ENCODE results near the gene UGT1A5.

Gene UGT1A5

GRCh38 chr2:233780771-233781170 lies 68.1 kb downstream of the UGT1A5 start:
- DNase-seq (ENCODE audit: low read depth): no peak

- DNase-seq (ENCODE audit: low read depth): no peak
Observed at GRCh38 chr2:233789554-233789953, 76.8 kb downstream of the UGT1A5 start.

- DNase-seq (ENCODE audit: low read depth): no peak
Observed at GRCh38 chr2:233791151-233791882, 78.6 kb downstream of the UGT1A5 start.

- DNase-seq (ENCODE audit: low read depth): no peak
Observed at GRCh38 chr2:233791883-233792329, 79.2 kb downstream of the UGT1A5 start.

DNA sequence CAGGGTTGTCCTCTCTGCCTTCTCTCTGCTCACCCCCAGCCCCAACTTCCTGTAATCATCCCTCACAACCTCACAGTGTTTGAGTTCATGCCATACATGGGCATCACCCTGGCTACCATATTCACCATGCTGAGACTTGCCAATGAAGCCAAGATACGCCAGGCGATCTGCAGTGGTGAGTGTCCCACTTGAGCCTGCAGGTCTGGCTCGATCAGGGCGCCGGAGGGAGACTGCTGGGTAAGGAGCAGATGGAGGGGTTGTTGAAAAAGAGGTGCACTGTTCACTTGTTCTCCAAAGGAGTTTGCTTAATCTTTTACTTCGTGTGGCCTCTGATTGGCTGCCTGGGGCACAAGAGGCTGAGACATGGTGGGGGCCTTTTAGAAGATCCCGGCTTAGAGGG lies 80.0 kb downstream of the UGT1A5 start:
- no peak for DNase-seq (ENCODE audit: low read depth)

GRCh38 chr2:233793465-233794127 lies 80.9 kb downstream of the UGT1A5 start:
- no peak for DNase-seq (ENCODE audit: low read depth)

GRCh38 chr2:233794128-233794658 lies 81.5 kb downstream of the UGT1A5 start:
- no peak for DNase-seq (ENCODE audit: low read depth)

DNA sequence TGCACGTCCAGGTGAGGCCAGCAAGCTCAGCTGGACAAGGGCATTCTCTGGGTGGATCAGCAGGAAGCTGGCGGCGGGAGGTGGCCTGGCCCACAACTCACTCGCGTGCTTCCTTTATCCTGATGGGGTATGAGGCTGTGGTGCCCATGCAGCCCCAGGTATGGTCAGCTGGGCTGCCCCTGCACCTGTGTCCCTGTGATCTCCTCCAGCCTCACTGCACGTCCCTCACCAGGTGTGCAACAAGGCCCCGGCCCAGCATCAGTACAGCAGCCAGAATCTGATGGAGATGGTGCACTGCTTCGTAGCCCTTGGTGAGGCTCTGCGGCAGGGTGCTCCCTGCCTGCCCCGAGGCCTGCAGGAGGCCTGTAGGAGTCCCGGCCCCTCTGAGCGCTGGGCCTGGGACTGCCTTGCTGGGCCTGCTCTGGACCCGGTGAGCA lies 83.0 kb downstream of the UGT1A5 start:
- DNase-seq (ENCODE audit: low read depth): no peak

DNA sequence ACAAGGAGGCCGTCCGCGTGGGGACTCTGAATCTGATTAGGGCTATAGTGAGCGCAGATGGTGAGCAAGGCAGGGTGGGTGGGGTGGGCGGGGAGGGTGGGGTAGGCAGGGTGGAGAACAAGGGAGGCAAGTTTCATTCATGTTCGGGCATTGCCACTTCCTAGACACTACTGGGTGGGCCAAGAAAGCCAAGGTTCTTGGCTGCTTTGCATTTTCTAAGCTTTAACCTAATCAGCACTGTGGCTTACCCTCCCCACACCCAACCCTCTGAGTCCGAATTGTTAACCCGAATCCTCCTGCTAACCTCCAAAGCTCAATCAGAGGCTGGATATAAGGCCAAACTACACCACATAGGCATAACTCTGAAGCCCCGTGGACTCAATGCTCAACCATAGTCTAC lies 83.5 kb downstream of the UGT1A5 start:
- DNase-seq (ENCODE audit: low read depth): no peak

GRCh38 chr2:233798335-233799086 lies 85.8 kb downstream of the UGT1A5 start:
- no peak for DNase-seq (ENCODE audit: low read depth)

DNA sequence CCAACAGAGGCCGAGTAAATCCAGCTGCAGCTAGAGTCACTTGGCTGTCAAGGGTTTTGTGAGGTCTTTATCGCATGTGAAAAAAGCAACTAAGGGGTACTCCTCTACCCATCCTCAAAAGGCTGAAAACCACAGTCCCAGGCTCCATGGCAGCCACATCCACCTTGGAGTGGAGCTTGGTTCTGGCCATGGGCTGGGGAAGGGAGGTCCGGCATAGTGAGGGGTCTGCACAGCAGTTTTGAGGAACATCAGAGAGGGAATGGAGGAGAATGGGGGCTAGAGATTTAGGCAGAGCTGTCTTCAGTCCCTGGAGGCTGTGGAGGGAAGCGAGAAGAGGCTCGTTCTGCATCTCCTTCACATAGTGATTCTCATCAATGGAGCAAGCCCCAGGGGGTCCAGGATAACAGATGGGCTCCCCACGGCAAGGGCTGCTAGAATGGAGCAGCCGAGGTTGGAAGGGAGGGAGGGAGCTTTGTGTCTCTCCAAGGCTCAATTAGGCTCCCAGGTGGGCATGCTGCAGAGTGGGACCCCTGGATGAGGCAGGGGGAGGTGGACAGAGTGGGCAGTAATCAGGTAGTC lies 86.5 kb downstream of the UGT1A5 start:
- no peak for DNase-seq (ENCODE audit: low read depth)

- no peak for DNase-seq (ENCODE audit: low read depth)
Observed at GRCh38 chr2:233799716-233800115, 87.0 kb downstream of the UGT1A5 start.

GRCh38 chr2:233800208-233800607 lies 87.5 kb downstream of the UGT1A5 start:
- no peak for DNase-seq (ENCODE audit: low read depth)

- DNase-seq (ENCODE audit: low read depth): no peak
Observed at GRCh38 chr2:233801357-233802131, 88.8 kb downstream of the UGT1A5 start.

GRCh38 chr2:233802132-233802815 lies 89.6 kb downstream of the UGT1A5 start:
- DNase-seq (ENCODE audit: low read depth): no peak

- DNase-seq (ENCODE audit: low read depth): no peak
Observed at GRCh38 chr2:233803292-233803911, 90.7 kb downstream of the UGT1A5 start.

DNA sequence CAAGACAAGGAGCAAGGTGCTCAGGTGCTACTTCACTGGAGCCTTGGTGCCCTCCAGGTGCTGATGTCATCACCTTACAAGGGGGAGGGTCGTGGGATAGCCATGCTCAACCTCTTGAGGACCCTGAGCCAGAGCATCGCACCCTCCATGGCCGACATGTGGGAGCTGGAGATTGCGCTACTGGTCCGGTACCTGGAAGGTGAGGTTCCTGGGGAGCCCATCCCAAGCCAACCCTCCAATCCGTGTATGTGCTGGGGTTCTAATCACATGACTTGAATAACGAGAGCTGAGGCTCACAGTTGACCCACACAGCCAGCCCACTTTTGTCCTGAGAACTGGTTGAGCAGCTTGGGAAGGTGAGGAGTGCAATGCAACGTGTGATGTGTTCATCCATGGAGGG lies 91.3 kb downstream of the UGT1A5 start:
- DNase-seq (ENCODE audit: low read depth): no peak

DNA sequence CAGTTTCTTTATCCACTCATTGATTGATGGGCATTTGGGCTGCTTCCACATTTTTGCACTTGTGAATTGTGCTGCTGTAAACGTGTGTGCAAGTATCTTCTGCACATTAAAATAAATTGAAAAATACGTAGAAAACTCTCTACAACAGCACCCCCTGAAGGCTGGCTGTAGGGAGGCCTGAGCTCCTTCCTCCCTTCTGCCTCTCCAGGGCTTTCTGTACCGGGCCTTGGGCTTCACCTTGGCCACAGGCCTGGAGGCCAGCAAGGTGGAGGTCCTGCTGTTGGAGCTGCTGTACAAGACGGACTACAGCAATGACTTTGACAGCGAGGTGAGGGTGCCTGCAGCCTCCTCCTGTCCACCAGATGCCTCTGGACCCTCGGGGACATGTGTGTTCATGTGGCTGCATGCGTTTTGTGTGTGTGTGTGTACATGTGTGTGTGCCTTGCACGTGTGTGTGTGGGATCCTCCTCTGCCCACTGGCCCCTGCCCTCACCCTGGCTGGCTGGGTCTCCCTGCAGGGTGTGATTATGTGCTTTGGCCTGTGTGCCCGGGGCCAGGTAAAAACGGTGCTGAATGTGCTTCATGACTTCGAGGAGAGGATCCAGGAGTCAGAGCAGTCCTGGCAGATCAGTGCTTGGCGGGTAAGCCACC lies 94.6 kb downstream of the UGT1A5 start:
- no peak for DNase-seq (ENCODE audit: low read depth)

DNA sequence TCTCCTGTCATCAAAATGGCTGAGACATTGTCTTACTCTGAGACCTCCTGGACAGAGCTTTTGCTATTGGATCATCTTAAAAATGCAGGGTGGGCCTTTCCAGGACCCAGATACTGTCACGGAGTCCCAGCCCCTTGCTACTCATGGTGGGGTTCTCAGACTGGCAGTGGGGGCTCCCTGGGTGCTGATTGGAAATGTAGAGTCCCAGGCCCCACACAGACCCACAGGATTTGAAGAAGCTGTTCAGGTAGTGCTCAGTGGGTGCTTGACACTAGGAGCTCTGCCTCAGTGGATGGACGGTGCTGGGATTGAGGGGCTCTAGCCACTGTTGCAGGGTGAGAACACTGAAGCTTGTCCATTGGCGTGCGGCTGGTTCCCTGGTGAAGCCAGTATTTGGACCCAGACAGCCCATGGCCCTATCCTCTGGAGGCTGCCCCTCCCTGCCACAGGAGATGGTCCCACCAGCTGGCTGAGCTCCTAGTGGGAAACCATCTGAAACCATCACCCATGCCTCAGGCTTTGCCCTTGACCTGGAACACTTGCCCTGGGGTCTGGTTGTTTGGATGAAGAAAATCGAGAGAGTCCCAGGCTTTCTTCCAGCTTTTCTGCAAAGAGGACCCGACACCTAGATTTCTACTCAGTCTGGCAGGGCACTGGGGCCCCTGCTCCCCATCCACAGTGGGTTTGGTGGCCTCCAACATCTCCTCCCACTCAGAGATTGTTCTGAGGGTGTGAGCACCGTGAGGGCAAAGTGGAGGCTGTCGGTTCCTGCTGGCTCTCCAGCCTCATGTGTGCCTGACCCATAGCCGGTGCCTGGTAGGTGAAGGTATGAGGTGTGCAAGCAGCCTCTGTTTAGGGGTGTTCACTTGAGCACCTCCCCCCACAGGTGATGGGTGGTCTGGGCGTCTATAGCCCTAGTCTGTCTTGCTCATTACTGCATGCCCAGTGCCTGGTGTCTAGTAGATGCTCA lies 95.5 kb downstream of the UGT1A5 start:
- DNase-seq (ENCODE audit: low read depth): no peak
